Ovary (tissue), 10 donors: ENCODE measurements around the gene TAX1BP3. TPM values are rescaled to one million over a fixed set of nuclear protein-coding genes. Genes with fewer than 3 reads are reported as not detected.

Source experiments
- DNase-seq, 5 donors: peaks; one replicate each; pipeline ENCODE4 v3.0.0-alpha.2; 2019 to 2020
- H3K27ac ChIP-seq, 2 donors: fragments of 200-600 bp; one replicate each; pipeline versions ENCODE4 v1.5.1 to v1.8.0; 2019 to 2022
- H3K27me3 ChIP-seq: fragments of 200-600 bp; one replicate; pipeline ENCODE4 v1.8.0; 2022
- H3K36me3 ChIP-seq: fragments of 200-600 bp; sonication (generic); one replicate; pipeline ENCODE4 v1.5.1; 2019
- H3K4me1 ChIP-seq: one replicate; pipeline ENCODE4 v1.8.1; 2013; ENCODE audit warnings: mild to moderate bottlenecking, moderate library complexity; ENCODE audit not compliant: insufficient read depth
- H3K4me3 ChIP-seq: fragments of 200-600 bp; sonication (generic); one replicate; pipeline ENCODE4 v1.5.1; 2017
- H3K9me3 ChIP-seq, 2 donors: fragments of 200-600 bp in 1 of 2; sonication (generic) in 1 of 2; one replicate each; pipeline versions ENCODE4 v1.5.1 to v1.8.1; 2013 to 2019; ENCODE audit warnings: mild to moderate bottlenecking in 1 of 2, moderate library complexity in 1 of 2
- EP300 ChIP-seq: sonication (generic); formaldehyde crosslinking; IDR thresholded peaks from one replicate; pipeline ENCODE4 v1.6.1; 2017; ENCODE audit warnings: antibody characterized with exemption
- POLR2A ChIP-seq: fragments of 450-650 bp; IDR thresholded peaks from one replicate; pipeline ENCODE4 v1.6.1; 2017; ENCODE audit warnings: antibody characterized with exemption, mild to moderate bottlenecking, moderate library complexity
- WGBS, 3 donors: extraction: QIAGEN DNeasy Blood & Tissue Kit in 1 of 3; methylation state at CpG; one replicate each; pipeline versions ENCODE4 v1.1.5 to v1.1.7; 2013 to 2017; 5-methylcytosine and 5-hydroxymethylcytosine counted together
- intact Hi-C, 4 donors: fragments of 100-400 bp; cut with DNase I; formaldehyde crosslinking; loops; one replicate each; pipeline versions ENCODE4 v1.11.0 to v1.15.1; 2022 to 2023
- long read RNA-seq, 3 donors: library from polyadenylated mRNA in 2 of 3; unstranded in 2 of 3; transcript quantifications; one replicate each; pipeline ENCODE4 v2.0.0 and lab custom pipeline, GENCODE V29; 2021 to 2026
- polyA plus RNA-seq, 2 donors: library from polyadenylated mRNA; stranded (reverse); fragments of 200-250 nt in 1 of 2; fragments of 350-450 nt in 1 of 2; fragmentation: Illumina TruSeq in 1 of 2; extraction: RNeasy Lipid Tissue Mini Kit (QIAGEN cat#74804) in 1 of 2; gene quantifications; one replicate each; pipeline ENCODE4 v1.2.3, GENCODE V29; 2013 to 2014
- total RNA-seq, 7 donors: library from RNA; depleted of rRNA in 2 of 7; stranded (reverse); fragments of >200 nt in 2 of 7; fragmentation: NEBNext Ultra II Directional in 3 of 7; extraction: Animal tissue kit (Norgen Biotek cat#: 25700) in 3 of 7; gene quantifications; one replicate each; pipeline versions ENCODE4 v1.1.0 to v1.2.4, GENCODE V29; 2016 to 2023
- TF ChIP-seq, protein P1 (sequence below), 3 donors: fragments of 450-650 bp in 2 of 3; fragments of 200-600 bp in 1 of 3; IDR thresholded peaks; one replicate each; pipeline versions ENCODE4 v1.5.1 to v1.8.0; 2016 to 2022; ENCODE audit warnings: antibody characterized with exemption in 3 of 3, mild to moderate bottlenecking in 1 of 3
- donor health status: DM: no; HTN: no; CAD: no; lungs with moderate emphysema.
- donor health status: DM: no; HTN: no; CAD: no.
- donor health status: Bipolar disorder and iron deficiency.
- donor health status: DM: yes; HTN: yes; CAD: no.
- donor health status: DM: no; HTN: no; CAD: no.
- donor health status: DM: yes; HTN: yes; CAD: no.

The TAX1BP3 gene, protein sequence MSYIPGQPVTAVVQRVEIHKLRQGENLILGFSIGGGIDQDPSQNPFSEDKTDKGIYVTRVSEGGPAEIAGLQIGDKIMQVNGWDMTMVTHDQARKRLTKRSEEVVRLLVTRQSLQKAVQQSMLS
- total RNA-seq = 100 to 1,000 TPM in 6 of 7 donors, 10 to 100 TPM in 1; 64.3 to 166 (median 128) TPM
- 100 to 1,000 TPM in 1 of 2 donors, 10 to 100 TPM in 1; 48.7 to 100 TPM for polyA plus RNA-seq
- long read RNA-seq, donor 1, transcript TAX1BP3-201 (4 exons, 1,377 nt) = major isoform, 38 of 46 reads
- long read RNA-seq, donor 1, partial matches to known transcripts = 3 of 46 reads
- long read RNA-seq, donor 1, other reads (novel, unspliced or antisense) = 3 of 46 reads
- long read RNA-seq, donor 2, transcript TAX1BP3-201 (4 exons, 1,377 nt) = major isoform, 31 of 46 reads
- long read RNA-seq, donor 2, partial matches to known transcripts = 8 of 46 reads
- long read RNA-seq, donor 2, other reads (novel, unspliced or antisense) = 7 of 46 reads
- long read RNA-seq, donor 3, transcript TAX1BP3-201 (4 exons, 1,377 nt) = major isoform, 36 of 42 reads
- long read RNA-seq, donor 3, partial matches to known transcripts = 0 of 42 reads
- long read RNA-seq, donor 3, other reads (novel, unspliced or antisense) = 3 of 42 reads

DNA sequence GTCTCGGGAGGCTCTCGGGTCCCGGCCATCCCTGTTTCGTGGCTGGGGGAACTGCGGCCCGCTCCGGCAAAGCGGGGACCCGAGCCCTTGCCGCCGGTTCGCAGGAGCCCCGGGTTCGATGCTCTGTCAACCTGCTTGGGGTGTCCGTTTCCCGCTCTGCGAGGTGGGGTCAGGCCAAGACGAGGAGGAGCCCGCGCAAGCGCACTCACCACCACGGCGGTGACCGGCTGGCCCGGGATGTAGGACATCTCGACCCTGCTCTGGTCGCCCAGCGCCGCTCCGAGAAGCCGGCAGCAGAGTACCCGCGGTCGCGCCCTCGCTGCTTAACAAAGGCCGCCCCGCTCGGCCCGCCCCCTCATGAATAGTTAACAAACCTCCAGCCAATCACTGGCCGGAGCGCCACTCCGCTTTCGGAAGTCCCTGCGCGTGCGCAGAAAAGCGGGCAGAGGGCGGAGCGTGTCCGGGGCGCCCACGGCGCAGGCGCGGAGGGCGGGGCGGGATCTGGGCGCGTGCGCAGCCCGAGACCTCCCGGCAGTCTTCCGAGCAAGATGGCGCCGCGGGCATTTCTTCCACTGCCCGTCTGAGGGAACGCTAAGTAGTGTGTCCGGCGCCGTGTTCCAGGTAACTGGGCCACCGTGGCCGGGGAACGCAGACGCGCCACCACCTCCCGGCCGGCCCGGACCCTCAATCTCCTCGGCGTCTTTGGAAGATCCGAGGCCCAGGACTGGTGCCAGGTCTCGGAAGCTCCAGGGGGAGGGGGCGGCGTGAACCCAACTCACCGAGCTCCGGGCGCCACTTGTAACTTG is at the start of gene TAX1BP3, which contains the start of gene EMC6:
TSS of gene TAX1BP3 (minus strand) at position 300 of the 806 bp plus-strand sequence. CDS start at position 248, 52 bp downstream.
TSS of gene EMC6 (plus strand) at position 534 of the 806 bp plus-strand sequence. CDS start 335 bp downstream, outside the sequence.
- 0% methylated on average over 28 to 89 of the region's 89 CpGs for WGBS, 3 donors
- Histone ChIP-seq H3K4me1 (peaks cover 19% of the 10 kb centered on the region), H3K4me3 (peak within 1 kb of the TSS; percentile 88), H3K9me3 (no peaks in the 10 kb centered on the region), H3K27me3 (no peaks in the 10 kb centered on the region), H3K36me3 (no peaks in the 10 kb centered on the region), H3K27ac (peak within 1 kb of the TSS; percentile 89 to 93)
- peak; percentile 99 for DNase-seq
- TF ChIP-seq, protein P1, sequence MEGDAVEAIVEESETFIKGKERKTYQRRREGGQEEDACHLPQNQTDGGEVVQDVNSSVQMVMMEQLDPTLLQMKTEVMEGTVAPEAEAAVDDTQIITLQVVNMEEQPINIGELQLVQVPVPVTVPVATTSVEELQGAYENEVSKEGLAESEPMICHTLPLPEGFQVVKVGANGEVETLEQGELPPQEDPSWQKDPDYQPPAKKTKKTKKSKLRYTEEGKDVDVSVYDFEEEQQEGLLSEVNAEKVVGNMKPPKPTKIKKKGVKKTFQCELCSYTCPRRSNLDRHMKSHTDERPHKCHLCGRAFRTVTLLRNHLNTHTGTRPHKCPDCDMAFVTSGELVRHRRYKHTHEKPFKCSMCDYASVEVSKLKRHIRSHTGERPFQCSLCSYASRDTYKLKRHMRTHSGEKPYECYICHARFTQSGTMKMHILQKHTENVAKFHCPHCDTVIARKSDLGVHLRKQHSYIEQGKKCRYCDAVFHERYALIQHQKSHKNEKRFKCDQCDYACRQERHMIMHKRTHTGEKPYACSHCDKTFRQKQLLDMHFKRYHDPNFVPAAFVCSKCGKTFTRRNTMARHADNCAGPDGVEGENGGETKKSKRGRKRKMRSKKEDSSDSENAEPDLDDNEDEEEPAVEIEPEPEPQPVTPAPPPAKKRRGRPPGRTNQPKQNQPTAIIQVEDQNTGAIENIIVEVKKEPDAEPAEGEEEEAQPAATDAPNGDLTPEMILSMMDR (IDR thresholded peaks at IDR 0.05) = no peak
- peak; percentile 75 for TF ChIP-seq POLR2A
- intact Hi-C loops = loop anchor here in 1 of 4 donors (10.0 kb wide), 1 partner anchor 134 kb away; no protein-coding TSS in a partner anchor

DNA sequence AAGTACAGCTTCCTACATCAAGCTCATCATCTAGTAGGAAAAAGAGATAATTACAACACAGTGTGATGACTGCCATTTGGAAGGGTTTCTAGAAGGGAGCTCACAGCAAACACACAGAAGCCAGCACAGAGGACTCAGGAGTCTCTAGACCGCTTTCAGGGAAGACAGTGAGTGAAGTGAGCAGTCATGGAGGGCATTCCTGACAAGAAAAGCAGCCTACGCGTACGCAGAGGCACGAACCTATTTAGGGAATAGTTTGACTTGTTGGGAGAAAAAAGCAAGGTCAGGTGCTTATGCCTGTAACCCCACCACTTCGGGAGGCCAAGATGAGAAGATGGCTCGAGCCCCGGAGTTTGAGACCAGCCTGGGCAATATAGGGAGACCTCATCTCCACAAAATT is 46.9 kb upstream of the TAX1BP3 start:
- no peak for TF ChIP-seq EP300
- TF ChIP-seq, protein P1 (IDR thresholded peaks at IDR 0.05) = no peak
- no peak for TF ChIP-seq POLR2A
- H3K36me3 ChIP-seq = no peaks in the 10 kb centered on the region

DNA sequence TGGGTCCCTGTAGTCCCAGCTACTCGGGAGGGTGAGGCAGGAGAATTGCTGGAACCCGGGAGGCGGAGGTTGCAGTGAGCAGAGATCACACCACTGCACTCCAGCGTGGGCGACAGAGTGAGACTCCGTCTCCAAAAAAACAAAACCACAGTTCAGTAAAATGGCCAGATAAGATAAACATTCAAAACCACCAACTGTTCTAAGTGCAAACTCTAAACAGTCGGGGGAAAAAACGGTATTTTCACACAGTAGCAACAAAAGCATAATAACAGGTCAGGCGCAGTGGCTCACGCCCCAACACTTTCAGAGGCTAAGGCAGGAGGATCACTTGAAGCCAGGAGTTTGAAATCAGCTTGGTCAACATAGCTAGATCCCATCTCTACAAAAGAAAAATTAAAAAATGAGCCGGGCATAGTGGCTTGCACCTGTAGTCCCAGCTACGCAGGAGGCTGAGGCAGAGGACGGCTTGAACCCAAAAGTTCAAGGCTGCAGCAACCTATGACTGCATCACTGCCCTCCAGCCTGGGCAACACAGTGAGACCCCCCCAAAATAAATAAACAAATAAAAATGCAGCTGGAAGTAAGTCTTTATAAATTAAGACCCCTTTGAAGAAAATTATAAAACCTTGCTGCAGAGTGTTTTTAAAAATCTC is 44.6 kb upstream of the TAX1BP3 start:
- Histone ChIP-seq H3K27ac (no peak overlapping the region), H3K27me3 (no peaks in the 10 kb centered on the region), H3K9me3 (no peaks in the 10 kb centered on the region), H3K4me3 (no peak overlapping the region), H3K4me1 (no peaks in the 10 kb centered on the region), H3K36me3 (no peaks in the 10 kb centered on the region)
- TF ChIP-seq POLR2A (no peak), EP300 (no peak)
- TF ChIP-seq, protein P1 (IDR thresholded peaks at IDR 0.05) = no peak
- intact Hi-C loops = no loop called here
- no peak for DNase-seq
- WGBS, 3 donors = 61 to 75% (median 65%) methylated on average over 13 of the region's 13 CpGs

More for the DNA sequence above, 46.9 kb upstream of the TAX1BP3 start:
- Histone ChIP-seq H3K4me3 (no peak overlapping the region), H3K27me3 (no peaks in the 10 kb centered on the region), H3K4me1 (no peaks in the 10 kb centered on the region), H3K9me3 (no peaks in the 10 kb centered on the region), H3K27ac (no peak overlapping the region)
- no peak for DNase-seq
- intact Hi-C loops = no loop called here
- WGBS, 3 donors = 83 to 93% (median 92%) methylated on average over 8 of the region's 8 CpGs

DNA sequence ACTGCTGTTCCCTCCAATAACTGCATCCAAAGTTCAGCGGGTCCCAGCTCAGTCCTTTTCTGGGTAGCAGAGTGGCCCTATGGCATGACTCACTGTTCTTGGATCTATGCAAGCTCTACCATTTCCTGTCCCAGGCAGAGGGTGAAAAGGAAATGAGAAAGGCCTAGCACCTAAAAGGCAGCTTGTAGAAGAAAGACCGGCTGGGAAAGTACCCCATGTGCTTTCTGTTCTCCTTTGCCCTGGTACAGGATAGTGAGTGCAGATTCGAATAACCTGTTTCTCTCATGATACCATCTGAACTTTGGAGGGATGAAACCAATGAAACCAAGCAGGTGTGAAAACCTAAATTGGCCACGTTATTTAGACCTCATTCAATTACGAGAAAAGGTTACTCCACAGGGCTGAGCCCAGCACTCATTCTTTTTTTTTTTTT is 42.6 kb upstream of the TAX1BP3 start:
- WGBS, 3 donors = 74 to 78% (median 75%) methylated on average over 5 of the region's 5 CpGs
- Histone ChIP-seq H3K27me3 (no peaks in the 10 kb centered on the region), H3K36me3 (no peaks in the 10 kb centered on the region), H3K4me3 (no peak overlapping the region), H3K4me1 (no peaks in the 10 kb centered on the region), H3K27ac (no peak overlapping the region), H3K9me3 (no peaks in the 10 kb centered on the region)
- no peak for DNase-seq
- no peak for TF ChIP-seq EP300
- intact Hi-C loops = no loop called here
